HEK293T (cell line): Measurements from ENCODE around the gene MGA.

Experiments used
- ELF4 ChIP-seq: fragments of 450-650 bp; IDR thresholded peaks from 2 replicates; pipeline ENCODE4 v1.6.1; 2017; ENCODE audit warnings: antibody characterized with exemption
- FOXA1 ChIP-seq: fragments of 450-650 bp; IDR thresholded peaks from 2 replicates; pipeline ENCODE4 v1.6.1; 2016; ENCODE audit warnings: mild to moderate bottlenecking
- FOXK2 ChIP-seq: fragments of 450-650 bp; IDR thresholded peaks from 2 replicates; pipeline ENCODE4 v1.6.1; 2016; ENCODE audit warnings: mild to moderate bottlenecking
- LEF1 ChIP-seq: fragments of 450-650 bp; IDR thresholded peaks from 2 replicates; pipeline ENCODE4 v1.6.1; 2017; ENCODE audit warnings: mild to moderate bottlenecking, borderline replicate concordance
- SP1 ChIP-seq: fragments of 450-650 bp; IDR thresholded peaks from 2 replicates; pipeline ENCODE4 v1.6.1; 2017

- TF ChIP-seq FOXK2 (no peak), SP1 (no peak), FOXA1 (no peak), LEF1 (no peak), ELF4 (no peak)
Measured at GRCh38 chr15:41683955-41684354, 23.8 kb downstream of the MGA start.
